Activated T-helper 1 cell treated with anti-CD3 and anti-CD28 coated beads, Interleukin-2, amount 50 U/mL, for 16 hours (primary cell): ENCODE results near the gene MTPN.

Experiments
- DNase-seq, 2 donors: peaks; one replicate each; pipeline ENCODE4 v3.0.0-alpha.2; 2020; ENCODE audit warnings: low read depth in 1 of 2, low spot score in 1 of 2

MTPN gene

GRCh38 chr7:135889823-135890222 is 87.3 kb downstream of the MTPN start:
- DNase-seq, result no peak

DNA sequence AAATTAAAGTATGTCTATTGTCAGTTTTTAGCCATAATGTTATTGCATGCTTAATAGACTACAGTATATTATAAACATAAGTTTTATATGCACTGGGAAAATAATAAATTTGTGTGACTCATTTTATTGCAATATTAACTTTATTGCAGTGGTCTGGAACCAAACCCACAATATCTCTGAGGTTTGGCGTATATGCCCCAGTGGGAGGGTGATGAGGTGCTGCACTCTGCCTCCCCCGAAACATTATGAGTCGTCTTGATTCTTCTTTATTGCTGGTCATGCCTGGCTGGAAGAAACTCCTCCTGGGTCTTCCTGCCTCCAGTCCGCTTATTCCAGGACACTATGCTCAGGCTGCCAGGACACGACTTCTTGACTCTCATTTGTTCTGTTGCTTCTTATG is 88.4 kb downstream of the MTPN start:
- DNase-seq, result no peak

DNA sequence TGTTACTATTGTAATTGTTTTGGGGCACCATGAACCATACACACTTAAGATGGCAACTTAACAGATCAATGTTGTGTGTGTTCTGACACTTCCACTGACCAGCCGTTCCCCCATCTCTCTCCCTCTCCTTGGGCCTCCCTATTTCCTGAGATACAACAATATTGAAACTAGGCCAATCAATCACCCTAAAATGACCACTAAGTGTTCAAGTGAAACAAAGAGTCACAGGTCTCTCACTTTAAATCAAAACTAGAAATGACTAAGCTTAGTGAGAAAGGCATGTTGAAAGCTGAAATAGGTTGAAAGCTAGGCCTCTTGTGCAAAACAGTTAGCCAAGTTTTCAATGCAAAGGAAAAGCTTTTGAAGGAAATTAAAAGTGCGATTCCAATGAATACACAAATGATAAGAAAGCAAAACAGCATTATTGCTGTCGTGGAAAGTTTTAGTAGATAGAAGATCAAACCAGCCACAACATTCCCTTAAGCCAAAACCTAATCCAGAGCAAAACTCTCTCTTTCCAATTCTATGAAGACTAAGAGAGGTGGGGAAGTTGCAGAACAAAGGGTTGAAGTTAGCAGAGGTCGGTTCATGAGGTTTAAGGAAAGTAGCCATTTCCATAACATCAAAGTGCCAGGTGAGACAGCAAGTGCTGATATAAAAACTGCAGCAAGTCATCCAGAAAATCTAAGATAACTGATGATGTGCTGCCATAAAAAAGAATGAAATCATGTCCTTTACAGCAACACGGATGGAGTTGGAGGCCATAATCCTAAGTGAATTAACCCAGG is 90.6 kb downstream of the MTPN start:
- DNase-seq, result no peak

GRCh38 chr7:135884495-135885232 is 92.5 kb downstream of the MTPN start:
- DNase-seq, result no peak

GRCh38 chr7:135879233-135879632 is 97.9 kb downstream of the MTPN start:
- no peak for DNase-seq

- no peak for DNase-seq
These were observed 98.9 kb downstream of the MTPN start for GRCh38 chr7:135878284-135878683.

GRCh38 chr7:135877805-135878204 is 99.4 kb downstream of the MTPN start:
- no peak for DNase-seq
